MM.1S (cell line): ENCODE data around the gene NIM1K.

ENCODE experiments used
- DNase-seq: peaks from one replicate; pipeline ENCODE4 v3.0.0-alpha.2; 2015
- H2AFZ ChIP-seq: fragments of 300-600 bp; sonication (generic); 2 replicates; pipeline ENCODE4 v1.6.0; 2016; ENCODE audit warnings: antibody characterized with exemption, low read length
- H3F3A ChIP-seq: fragments of 300-600 bp; sonication (generic); 2 replicates; pipeline ENCODE4 v1.6.1; 2016; ENCODE audit warnings: mild to moderate bottlenecking, antibody characterized with exemption, low read length, moderate library complexity, mixed read lengths; ENCODE audit not compliant: insufficient read depth
- H3K27ac ChIP-seq: fragments of 300-600 bp; sonication (generic); 2 replicates; pipeline ENCODE4 v1.5.1; 2016; ENCODE audit warnings: mild to moderate bottlenecking, low read length
- H3K27me3 ChIP-seq: fragments of 300-600 bp; sonication (generic); replicated peaks from 2 replicates; pipeline ENCODE4 v1.6.0; 2016; ENCODE audit warnings: low read length; ENCODE audit not compliant: insufficient read depth
- H3K36me3 ChIP-seq: fragments of 300-600 bp; sonication (generic); replicated peaks from 2 replicates; pipeline ENCODE4 v1.6.1; 2016; ENCODE audit warnings: mild to moderate bottlenecking, low read length, mixed read lengths; ENCODE audit not compliant: insufficient read depth
- H3K4me1 ChIP-seq: fragments of 300-600 bp; sonication (generic); 2 replicates; pipeline ENCODE4 v1.6.1; 2016; ENCODE audit warnings: low read length, mixed read lengths
- H3K4me2 ChIP-seq: fragments of 300-600 bp; sonication (generic); 2 replicates; pipeline ENCODE4 v1.6.0; 2016; ENCODE audit warnings: low read depth, low read length
- H3K4me3 ChIP-seq: fragments of 300-600 bp; sonication (generic); 2 replicates; pipeline ENCODE4 v1.5.1; 2016; ENCODE audit warnings: low read length, mixed read lengths
- H3K79me2 ChIP-seq: fragments of 300-600 bp; sonication (generic); 2 replicates; pipeline ENCODE4 v1.6.1; 2016; ENCODE audit warnings: mixed run types, low read length, mixed read lengths
- H3K9ac ChIP-seq: fragments of 300-600 bp; sonication (generic); 2 replicates; pipeline ENCODE4 v1.6.1; 2016; ENCODE audit warnings: low read length, mixed read lengths
- H3K9me2 ChIP-seq: fragments of 300-600 bp; sonication (generic); replicated peaks from 2 replicates; pipeline ENCODE4 v1.6.1; 2016; ENCODE audit warnings: mild to moderate bottlenecking, low read length, mixed read lengths; ENCODE audit not compliant: insufficient read depth
- H3K9me3 ChIP-seq: fragments of 300-600 bp; sonication (generic); replicated peaks from 2 replicates; pipeline ENCODE4 v1.6.1; 2016; ENCODE audit warnings: mild to moderate bottlenecking, low read length, mixed read lengths; ENCODE audit not compliant: insufficient read depth
- H4K20me1 ChIP-seq: fragments of 300-600 bp; sonication (generic); 2 replicates; pipeline ENCODE4 v1.6.1; 2016; ENCODE audit warnings: mild to moderate bottlenecking, low read length, moderate library complexity, mixed read lengths; ENCODE audit not compliant: insufficient read depth
- EZH2 ChIP-seq: fragments of 300-600 bp; sonication (generic); optimal IDR thresholded peaks from 2 replicates; pipeline ENCODE3; 2017; ENCODE audit warnings: low read depth, mild to moderate bottlenecking, antibody characterized with exemption, low read length, mixed read lengths
- EZH2phosphoT487 ChIP-seq: fragments of 300-600 bp; sonication (generic); IDR thresholded peaks from 2 replicates; pipeline ENCODE4 v1.6.1; 2018; ENCODE audit warnings: antibody characterized with exemption, low read length
- TF ChIP-seq, protein P1 (sequence below): fragments of 300-600 bp; sonication (generic); IDR thresholded peaks from 2 replicates; pipeline ENCODE4 v1.5.1; 2016; ENCODE audit warnings: antibody characterized with exemption, low read length, mixed read lengths

Gene NIM1K

DNA sequence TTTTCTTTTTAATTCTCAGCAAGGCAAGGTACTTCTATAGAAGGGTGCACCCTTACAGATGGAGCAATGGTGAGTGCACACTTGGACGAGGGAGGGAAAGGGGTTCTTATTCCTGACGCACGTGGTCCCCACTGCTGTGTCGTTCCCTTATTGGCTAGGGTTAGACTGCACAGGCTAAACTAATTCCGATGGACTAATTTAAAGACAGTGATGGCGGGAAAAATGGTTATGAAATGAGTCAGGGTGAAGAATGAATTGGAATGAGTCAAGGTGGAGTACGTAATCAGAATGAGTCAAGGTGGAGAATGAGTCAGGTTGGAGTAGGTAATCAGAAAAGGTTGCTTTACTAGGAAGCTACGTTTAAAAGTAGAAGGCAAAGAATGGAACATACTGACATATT is 123.2 kb downstream of the NIM1K start:
- no peak overlapping the region for H3K27ac ChIP-seq
- no peak overlapping the region for H3K4me3 ChIP-seq
- H3K4me1 ChIP-seq, result peaks cover 10% of the 10 kb centered on the region
- H3K79me2 ChIP-seq, result peaks cover 29% of the 10 kb centered on the region
- 0 out of 2 replicates have a peak, but pooled peaks cover 3% of the 10 kb centered on the region for H3K36me3 ChIP-seq
- no peak for DNase-seq
- no peaks in the 10 kb centered on the region for H3K9me2 ChIP-seq
- H3K27me3 ChIP-seq, result no peaks in the 10 kb centered on the region
- no peaks in the 10 kb centered on the region for H3K9me3 ChIP-seq
- H3K4me2 ChIP-seq, result no peak overlapping the region
- peaks cover 10% of the 10 kb centered on the region for H3F3A ChIP-seq
- TF ChIP-seq, protein P1, sequence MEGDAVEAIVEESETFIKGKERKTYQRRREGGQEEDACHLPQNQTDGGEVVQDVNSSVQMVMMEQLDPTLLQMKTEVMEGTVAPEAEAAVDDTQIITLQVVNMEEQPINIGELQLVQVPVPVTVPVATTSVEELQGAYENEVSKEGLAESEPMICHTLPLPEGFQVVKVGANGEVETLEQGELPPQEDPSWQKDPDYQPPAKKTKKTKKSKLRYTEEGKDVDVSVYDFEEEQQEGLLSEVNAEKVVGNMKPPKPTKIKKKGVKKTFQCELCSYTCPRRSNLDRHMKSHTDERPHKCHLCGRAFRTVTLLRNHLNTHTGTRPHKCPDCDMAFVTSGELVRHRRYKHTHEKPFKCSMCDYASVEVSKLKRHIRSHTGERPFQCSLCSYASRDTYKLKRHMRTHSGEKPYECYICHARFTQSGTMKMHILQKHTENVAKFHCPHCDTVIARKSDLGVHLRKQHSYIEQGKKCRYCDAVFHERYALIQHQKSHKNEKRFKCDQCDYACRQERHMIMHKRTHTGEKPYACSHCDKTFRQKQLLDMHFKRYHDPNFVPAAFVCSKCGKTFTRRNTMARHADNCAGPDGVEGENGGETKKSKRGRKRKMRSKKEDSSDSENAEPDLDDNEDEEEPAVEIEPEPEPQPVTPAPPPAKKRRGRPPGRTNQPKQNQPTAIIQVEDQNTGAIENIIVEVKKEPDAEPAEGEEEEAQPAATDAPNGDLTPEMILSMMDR, result no peak
- TF ChIP-seq EZH2phosphoT487 (no peak), EZH2 (no peak)
- no peak overlapping the region for H3K9ac ChIP-seq
- no peak overlapping the region for H2AFZ ChIP-seq
- no peaks in the 10 kb centered on the region for H4K20me1 ChIP-seq

DNA sequence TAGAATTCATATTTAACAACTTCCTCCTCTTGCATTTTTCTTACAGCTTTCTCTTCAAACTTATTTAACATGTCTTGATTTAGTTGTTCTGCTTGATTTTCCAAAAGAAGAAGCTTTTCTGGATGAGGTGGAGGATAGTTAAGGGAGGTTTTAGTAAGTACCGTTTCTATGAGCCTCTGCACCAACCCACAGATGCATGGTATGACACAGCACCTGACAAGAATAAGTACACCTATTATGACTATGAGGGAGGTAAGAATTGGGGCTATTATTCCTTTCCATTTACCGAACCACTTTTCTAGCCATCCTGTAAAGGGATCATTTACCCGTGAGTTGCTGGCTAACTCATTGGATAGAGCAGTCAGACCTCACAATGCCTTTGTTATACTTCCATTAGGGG is 123.7 kb downstream of the NIM1K start:
- Histone ChIP-seq H3K36me3 (0 out of 2 replicates have a peak, but pooled peaks cover 3% of the 10 kb centered on the region), H3F3A (peaks cover 10% of the 10 kb centered on the region), H3K4me2 (no peak overlapping the region), H2AFZ (no peak overlapping the region), H3K27me3 (no peaks in the 10 kb centered on the region), H3K27ac (no peak overlapping the region), H3K9ac (no peak overlapping the region), H3K9me2 (no peaks in the 10 kb centered on the region), H3K79me2 (peaks cover 25% of the 10 kb centered on the region), H3K4me3 (no peak overlapping the region), H3K4me1 (peaks cover 10% of the 10 kb centered on the region), H3K9me3 (no peaks in the 10 kb centered on the region), H4K20me1 (no peaks in the 10 kb centered on the region)
- TF ChIP-seq, protein P1, result no peak
- TF ChIP-seq EZH2, result no peak
- DNase-seq, result no peak

DNA sequence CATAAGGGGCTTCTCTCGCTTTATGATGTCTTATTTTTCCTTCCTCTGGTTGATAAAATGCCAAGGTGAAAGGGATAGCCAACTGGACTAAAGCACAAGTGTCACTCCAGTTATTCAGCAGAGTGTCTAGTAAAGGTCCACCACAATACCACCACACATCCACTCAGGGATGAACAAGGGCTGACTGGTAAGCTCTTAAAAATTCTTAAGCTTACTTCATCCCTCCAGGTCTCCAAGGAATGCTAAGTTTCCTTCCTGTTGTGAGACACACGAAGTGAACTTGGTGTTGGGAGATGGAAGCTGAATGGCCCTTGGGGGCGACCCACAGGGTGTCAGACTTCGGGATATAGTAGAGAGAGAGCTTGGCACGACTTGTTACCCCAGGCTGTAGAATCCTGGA is 124.4 kb downstream of the NIM1K start:
- no peak overlapping the region for H3K27ac ChIP-seq
- 0 out of 2 replicates have a peak, but pooled peaks cover 2% of the 10 kb centered on the region for H3K36me3 ChIP-seq
- H4K20me1 ChIP-seq, result no peaks in the 10 kb centered on the region
- no peaks in the 10 kb centered on the region for H3K9me2 ChIP-seq
- no peak overlapping the region for H3K4me2 ChIP-seq
- peaks cover 18% of the 10 kb centered on the region for H3K79me2 ChIP-seq
- DNase-seq, result no peak
- H3F3A ChIP-seq, result peaks cover 10% of the 10 kb centered on the region
- TF ChIP-seq EZH2 (no peak), EZH2phosphoT487 (no peak)
- TF ChIP-seq, protein P1, result no peak
- no peak overlapping the region for H3K9ac ChIP-seq
- no peak overlapping the region for H2AFZ ChIP-seq
- H3K4me3 ChIP-seq, result no peak overlapping the region
- no peaks in the 10 kb centered on the region for H3K9me3 ChIP-seq
- peaks cover 10% of the 10 kb centered on the region for H3K4me1 ChIP-seq
- no peaks in the 10 kb centered on the region for H3K27me3 ChIP-seq
